B cell (primary cell): Measurements from ENCODE around the gene ARHGAP45.

Experiments
- CTCF ChIP-seq: fragments of 200-600 bp; IDR thresholded peaks from one replicate; pipeline ENCODE4 v1.8.0; 2022; ENCODE audit warnings: antibody characterized with exemption, mild to moderate bottlenecking
- EZH2 ChIP-seq: IDR thresholded peaks from 2 replicates; pipeline ENCODE4 v1.6.1; 2012; ENCODE audit warnings: borderline replicate concordance, low read depth, mild to moderate bottlenecking, moderate library complexity, low read length; ENCODE audit not compliant: insufficient read depth, poor library complexity, severe bottlenecking

GRCh38 chr19:1105008-1105872, 38.3 kb downstream of the ARHGAP45 start:
- TF ChIP-seq CTCF, result no peak
- TF ChIP-seq EZH2, result no peak
